GM21737 (cell line): ENCODE measurements around the gene ITPRIP.

ENCODE experiments used
- ATAC-seq: cut with Tn5 transposase; IDR thresholded peaks from one replicate; pipeline ENCODE4 v1.9.1; 2021; ENCODE audit warnings: mild to moderate bottlenecking, moderate library complexity; ENCODE audit not compliant: unreplicated experiment

The ITPRIP gene

DNA sequence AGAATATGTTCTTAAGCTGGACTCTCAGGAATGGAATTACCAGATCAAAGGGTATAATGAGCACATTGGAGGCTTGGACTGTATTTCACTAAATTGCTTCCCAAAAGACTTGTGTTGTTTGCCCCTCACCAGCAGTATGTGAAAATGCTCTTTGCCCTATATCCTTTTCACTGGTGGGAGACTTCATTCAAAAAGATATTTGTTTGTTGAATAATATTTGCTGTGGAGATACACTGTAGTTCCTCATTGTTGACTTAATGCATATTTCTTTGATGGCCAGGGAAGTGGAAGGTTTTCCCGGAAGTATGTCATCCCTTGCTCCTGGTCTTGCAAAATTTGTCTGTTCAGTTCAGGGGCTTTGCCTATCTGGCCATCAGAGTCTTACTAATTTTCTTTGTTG is 49.9 kb downstream of the ITPRIP start:
- no peak for ATAC-seq

DNA sequence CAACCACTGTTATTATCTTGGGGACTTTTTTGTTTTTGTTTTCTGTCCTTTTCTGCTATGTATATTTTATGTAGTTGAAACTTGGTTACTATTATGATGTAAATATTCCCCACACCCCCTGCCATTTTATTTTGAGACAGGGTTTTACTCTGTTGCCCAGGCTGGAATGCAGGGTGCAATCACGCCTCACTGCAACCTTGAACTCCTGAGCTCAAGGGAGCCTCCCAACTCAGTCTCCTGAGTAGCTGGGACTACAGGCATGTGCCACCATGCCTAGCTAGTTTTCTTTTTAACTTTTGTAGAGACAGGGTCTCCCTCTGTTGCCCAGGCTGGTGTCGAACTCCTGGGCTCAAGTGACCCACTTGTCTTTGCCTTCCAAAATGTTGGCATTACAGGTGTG is 51.3 kb downstream of the ITPRIP start:
- ATAC-seq, result no peak

DNA sequence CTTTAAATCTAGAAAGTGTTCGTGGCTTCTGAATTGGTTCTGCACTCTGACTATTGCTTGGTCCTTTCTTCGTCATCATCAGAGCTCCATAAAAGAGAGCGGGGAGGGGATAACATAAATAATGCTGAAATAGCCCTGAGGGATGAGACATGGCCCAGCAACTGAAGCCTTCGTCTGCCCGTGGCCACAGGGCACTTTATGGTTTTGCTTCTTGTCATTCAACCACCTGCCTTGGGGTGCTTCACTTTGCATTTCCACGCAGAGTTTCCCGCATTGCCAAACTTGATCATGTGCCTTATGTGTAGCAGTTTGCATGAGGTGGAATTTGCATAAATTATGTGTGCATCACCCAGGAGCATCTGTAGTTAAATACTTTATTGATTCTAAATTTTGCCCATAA is 53.4 kb downstream of the ITPRIP start:
- no peak for ATAC-seq

GRCh38 chr10:104281694-104282093 is 56.6 kb downstream of the ITPRIP start:
- ATAC-seq, result no peak

DNA sequence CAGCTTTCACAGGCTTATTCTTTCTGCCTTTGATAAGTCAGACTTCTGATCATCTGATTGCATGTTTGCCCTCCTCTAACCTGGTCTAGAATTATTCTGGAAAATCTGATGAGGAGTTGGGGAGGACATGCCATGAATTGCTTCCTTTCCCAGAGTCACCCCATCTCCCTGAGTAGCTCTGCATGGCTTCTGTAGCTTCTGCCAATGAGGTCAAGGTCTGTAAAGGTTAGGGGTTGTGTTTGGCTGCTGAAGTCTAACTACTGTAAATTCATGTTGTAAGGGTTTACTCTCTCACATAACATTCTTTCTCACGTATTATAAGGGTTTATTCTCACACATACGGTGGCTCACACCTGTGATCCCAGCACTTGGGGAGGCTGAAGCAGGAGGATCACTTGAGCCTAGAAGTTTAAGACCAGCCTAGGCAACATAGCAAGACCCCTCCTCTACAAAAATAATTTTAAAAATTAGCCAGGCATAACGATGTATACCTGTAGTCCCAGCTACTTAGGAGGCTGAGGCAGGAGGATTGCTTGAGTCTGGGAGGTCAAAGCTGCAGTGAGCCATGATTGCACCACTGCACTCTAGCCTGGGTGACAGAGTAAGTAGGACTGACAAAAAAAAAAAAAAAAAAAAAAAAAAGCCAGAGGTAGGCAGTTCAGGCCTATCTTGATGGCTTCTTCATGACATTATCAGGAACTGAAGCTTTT is 58.6 kb downstream of the ITPRIP start:
- no peak for ATAC-seq

DNA sequence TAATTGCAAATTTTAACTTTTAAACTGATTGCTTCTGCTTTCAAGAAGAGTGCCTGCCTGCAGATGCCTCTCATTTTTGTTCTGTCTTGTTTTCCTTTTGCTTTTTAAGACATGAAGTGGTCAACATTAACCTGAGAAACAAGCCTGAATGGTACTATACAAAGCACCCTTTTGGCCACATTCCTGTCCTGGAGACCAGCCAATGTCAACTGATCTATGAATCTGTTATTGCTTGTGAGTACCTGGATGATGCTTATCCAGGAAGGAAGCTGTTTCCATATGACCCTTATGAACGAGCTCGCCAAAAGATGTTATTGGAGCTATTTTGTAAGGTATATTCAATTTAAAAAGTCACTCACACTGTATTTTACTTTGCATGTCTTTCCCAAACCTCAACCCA is 60.5 kb downstream of the ITPRIP start:
- no peak for ATAC-seq

DNA sequence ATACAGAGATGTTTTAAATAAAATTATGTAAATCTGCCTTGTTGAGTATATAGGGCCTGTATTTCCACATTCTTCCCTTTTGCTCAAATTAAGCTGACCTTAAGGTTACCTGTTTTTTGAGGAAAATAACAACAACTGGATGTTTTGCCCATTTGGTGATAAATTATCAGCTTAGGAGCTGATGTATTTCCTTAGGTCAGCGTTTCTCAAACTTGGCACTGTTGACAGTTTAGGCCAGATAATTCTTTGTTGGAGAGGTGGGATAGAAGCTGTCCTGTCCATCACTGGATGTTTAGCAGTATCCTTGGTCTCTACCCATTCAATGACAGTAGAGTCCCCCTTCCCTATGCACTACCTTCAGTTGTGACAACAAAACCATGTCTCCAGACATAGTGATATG is 62.1 kb downstream of the ITPRIP start:
- no peak for ATAC-seq

DNA sequence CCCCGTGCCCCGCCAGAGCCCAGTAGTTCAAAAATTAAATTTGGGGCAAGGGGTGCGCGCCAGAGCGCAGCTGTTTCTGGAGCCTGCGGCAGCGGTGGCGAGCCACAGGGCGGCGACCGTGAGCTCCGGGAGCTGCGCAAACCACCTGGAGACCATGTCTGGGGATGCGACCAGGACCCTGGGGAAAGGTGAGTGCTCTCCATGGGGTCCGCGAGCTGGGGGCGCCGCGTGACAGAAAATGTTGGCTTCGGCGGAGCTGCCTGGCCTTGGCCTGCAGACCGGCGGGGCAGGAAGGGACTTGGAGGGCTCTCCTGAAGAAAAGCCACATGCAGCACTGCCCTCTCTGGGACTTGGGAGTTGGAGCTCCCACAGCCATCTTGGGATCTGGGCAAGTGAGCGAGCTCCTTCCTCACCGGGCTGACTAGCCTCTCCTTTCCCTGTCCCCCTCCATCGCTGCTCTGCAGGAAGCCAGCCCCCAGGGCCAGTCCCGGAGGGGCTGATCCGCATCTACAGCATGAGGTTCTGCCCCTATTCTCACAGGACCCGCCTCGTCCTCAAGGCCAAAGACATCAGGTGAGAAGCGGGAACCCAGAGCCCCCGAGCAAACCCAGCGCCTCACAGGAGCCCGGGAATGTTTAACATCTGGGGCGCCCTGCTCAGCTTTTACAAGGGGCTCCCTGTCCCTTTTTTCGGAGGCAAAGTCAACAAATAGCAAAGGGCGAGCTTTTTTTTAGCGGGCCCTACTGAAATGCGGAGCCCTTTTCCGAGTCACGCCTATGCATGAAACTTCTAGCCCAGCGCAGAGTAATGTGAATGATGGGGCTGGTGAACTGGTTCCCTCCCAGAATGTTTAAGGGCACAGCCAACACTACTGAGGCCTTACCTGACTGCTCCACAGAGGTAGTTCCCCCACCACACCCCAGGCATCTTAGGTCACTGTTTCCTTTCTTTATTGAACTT is 63.2 kb downstream of the ITPRIP start:
- ATAC-seq, result no peak

- no peak for ATAC-seq
These were observed 64.2 kb downstream of the ITPRIP start for GRCh38 chr10:104273899-104274575.

DNA sequence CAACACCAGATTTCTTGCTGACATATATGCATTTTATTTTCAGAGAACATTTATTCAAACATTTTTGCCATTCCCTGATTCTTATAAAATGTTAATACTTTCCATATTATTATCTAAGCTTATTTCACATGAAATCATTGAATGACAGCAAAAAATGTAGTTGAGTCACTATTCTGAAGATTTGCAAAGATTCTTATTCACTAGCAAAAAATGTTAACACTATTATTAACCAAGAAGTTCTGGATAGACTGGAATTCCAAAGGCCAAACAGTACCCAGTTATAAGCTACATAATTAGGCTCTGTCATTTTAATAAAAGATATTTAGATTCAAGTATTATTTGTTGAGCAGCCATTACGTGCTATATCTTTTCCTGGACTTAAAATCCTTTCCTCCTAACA is 65.0 kb downstream of the ITPRIP start:
- ATAC-seq, result no peak

GRCh38 chr10:104268713-104269645 is 69.3 kb downstream of the ITPRIP start, which contains the start of gene GSTO2:
Gene GSTO2, plus strand, starts transcription at chr10:104269184. Its CDS starts 5,732 bp downstream, at chr10:104274916.
- peak; percentile 99 for ATAC-seq

- ATAC-seq, result no peak
These were observed 69.9 kb downstream of the ITPRIP start for GRCh38 chr10:104268405-104268712.

DNA sequence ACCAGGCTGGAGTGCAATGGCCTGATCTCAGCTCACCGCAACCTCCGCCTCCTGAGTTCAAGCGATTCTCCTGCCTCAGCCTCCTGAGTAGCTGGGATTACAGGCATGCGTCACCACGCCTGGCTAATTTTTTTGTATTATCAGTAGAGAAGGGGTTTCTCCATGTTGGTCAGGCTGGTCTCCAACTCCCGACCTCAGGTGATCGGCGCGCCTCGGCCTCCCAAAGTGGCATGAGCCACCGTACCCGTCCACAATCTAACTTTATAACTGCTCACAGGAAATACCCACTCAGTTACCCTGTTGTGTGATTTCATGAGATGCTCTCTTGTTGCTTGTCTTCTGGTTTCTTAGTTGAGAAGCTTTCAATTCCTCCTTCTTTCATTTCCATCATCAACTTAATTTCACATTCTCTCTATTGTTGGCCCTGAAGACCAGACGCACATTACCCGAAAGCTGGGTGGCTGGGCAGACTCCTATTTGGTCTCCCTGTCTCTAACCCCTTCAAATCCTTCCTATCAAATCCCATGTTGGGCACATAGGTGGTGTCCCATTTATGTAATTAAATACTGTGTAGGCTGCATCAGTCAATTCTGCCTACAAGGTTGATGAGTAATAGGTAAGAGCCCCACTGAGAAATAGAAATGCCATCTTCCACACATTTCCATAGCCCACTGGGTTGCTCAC is 70.4 kb downstream of the ITPRIP start:
- no peak for ATAC-seq

DNA sequence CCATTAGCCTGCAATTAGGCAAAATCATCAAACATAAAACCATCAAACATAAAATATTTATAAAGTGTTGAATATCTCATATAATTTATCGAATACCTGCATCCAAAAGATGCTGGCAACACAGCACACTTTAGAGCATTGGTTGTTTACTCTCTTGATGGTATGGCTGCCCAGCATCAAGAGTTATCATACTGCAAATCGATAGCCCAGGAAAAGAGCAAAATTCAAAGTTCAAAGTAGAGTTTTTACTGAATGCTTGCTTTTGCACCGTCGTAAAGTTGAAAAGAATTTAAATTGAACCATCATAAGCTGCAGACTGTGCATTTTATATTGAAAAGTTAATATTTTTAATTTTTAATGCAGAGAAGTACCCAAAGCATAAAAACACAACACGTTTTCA is 73.5 kb downstream of the ITPRIP start:
- no peak for ATAC-seq

DNA sequence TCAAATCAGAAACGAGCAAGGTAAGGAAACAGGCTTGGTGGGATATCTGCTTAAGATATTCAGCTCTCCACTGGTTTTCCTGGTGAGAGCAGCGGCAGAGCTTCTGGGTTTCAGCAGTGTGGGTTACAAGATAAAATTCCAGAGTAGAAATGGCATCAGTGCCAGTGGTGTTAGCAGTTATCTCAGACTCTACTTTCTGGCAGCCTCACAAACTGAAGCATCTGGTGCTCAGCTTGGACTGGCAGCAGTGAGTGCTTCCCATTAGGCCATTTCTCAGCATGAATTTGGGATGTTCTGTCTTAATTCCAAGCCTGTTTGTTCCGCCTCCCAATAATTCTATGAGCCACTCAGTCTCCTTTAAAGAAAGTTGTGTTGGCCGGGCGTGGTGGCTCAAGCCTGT is 76.2 kb downstream of the ITPRIP start:
- ATAC-seq, result no peak

DNA sequence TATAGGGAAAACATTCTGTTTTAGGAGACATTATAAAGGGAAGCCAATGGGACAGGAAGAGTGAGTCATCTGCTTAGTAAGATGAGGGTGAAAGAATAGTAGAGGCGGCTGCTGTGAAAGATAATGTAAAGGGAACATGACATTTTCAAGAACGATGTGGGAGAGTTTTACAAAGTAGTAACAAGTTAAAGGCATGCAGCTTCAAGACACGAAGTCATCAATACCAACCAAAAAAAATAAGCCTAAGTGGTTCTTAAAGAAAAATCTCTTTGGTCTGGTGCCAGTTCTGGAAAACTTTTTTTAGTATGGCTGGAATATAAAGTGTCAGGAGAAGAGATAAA is 77.5 kb downstream of the ITPRIP start:
- no peak for ATAC-seq

DNA sequence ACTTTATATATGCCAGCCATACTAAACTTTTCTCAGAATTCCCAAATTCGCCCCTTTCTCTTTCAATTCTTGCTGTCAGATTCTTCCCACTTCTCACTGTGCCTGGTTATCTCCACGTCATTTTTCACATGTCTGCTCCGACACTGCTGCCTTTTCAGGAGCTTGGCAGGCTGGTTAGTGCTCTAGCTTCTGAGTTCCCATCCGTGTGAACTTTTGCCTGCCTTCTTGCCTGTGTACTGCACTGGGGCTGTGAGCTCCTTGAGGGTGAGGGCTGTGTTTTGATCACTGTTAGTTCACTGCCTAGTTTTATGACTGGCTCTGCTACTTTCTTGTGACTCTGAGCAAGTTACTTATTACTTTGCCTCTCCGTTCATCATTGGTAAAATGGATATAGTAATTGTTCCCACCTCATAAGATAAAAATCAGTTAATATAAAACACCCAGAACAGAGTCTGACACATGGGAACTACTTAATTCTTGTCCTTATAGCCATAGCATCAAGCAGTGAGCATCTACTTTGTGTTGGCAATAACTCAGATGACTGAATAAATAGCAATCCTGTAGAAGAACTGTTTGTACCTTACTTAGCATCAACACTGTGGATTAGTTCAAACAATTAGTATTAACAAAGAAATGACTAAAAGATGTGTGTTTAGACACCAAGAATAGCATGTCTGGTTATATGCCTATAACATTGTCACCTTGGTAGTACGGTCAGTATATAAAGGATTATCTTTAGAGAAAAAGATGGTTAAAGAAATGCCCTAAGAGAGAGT is 78.1 kb downstream of the ITPRIP start:
- ATAC-seq, result no peak
